GM21528 (cell line): Measurements from ENCODE around the gene GINM1.

Source experiments
- ATAC-seq: cut with Tn5 transposase; IDR thresholded peaks from one replicate; pipeline ENCODE4 v1.9.1; 2021; ENCODE audit warnings: mild to moderate bottlenecking, moderate library complexity; ENCODE audit not compliant: unreplicated experiment, low FRiP score

The GINM1 gene

GRCh38 chr6:149592983-149593382 is 26.8 kb downstream of the GINM1 start:
- no peak for ATAC-seq

- ATAC-seq: no peak
Observed at GRCh38 chr6:149593408-149593807, 27.2 kb downstream of the GINM1 start.

GRCh38 chr6:149600508-149600907 is 34.3 kb downstream of the GINM1 start:
- no peak for ATAC-seq

GRCh38 chr6:149608381-149608982 is 42.3 kb downstream of the GINM1 start:
- no peak for ATAC-seq

- no peak for ATAC-seq
Observed at GRCh38 chr6:149614337-149614736, 48.2 kb downstream of the GINM1 start.

- no peak for ATAC-seq
Observed at GRCh38 chr6:149615805-149616204, 49.6 kb downstream of the GINM1 start.

GRCh38 chr6:149627672-149628071 is 61.5 kb downstream of the GINM1 start:
- ATAC-seq: no peak

GRCh38 chr6:149628875-149629510 is 62.8 kb downstream of the GINM1 start:
- peak; percentile 71 for ATAC-seq

GRCh38 chr6:149634315-149634714 is 68.1 kb downstream of the GINM1 start:
- ATAC-seq: no peak

- no peak for ATAC-seq
Observed at GRCh38 chr6:149636124-149636523, 69.9 kb downstream of the GINM1 start.
